ENCODE results near the gene PCP2.

DNA sequence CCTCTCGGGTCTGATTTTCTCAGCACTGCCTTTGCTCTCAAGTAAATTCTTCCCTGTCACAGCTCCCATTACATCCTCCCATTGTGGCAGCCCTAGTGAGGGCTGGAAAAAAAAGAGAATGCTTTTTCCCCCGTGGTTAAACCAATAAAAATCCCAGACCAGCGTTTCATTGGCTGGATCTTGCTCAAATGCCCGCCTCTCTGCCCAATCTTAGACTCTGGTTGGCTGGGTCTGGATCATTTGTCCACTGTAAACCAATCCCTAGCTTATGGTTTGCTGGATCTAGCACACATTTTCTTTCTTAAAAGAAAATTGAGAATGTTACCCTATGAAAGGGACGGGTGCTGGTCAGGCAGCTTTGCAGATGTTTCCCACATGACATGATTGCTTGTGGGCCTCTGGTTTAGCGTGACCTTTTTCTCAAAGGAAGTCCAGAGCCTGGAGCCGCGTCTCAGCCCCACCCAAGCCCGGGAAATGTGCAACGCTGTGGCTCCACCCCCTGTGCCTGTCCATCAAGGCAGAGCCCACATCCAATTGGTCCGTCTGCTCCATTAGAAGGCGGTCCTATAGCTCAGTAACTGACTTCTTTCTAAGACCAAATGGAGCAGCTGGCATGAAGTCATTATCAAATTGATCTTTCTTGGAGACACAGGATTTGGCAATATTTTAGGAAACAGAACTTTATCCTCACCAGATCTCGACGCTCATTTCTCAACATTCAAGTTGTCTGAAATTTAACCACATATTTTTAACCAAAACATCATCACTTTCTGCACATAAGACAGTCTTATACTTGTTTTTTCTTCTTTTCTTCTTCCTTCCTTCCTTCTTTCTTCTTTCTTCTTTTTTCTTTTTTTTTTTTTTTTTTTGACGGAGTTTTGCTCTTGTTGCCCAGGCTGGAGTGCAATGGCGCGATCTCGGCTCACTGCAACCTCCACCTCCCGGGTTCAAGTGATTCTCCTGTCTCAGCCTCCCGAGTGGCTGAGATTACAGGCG lies 40.8 kb upstream of the PCP2 start:
- TF ChIP-seq CTCF (IDR thresholded peaks at IDR 0.05) (no peak), EZH2 (IDR thresholded peaks at IDR 0.05) (no peak)
